Vagina (tissue), 2 donors: ENCODE data around the gene HDAC8. TPM values are rescaled to one million over a fixed set of nuclear protein-coding genes. Genes with fewer than 3 reads are reported as not detected.

Experiments
- DNase-seq, 2 donors: peaks; one replicate each; pipeline ENCODE4 v3.0.0-alpha.2; 2017; ENCODE audit errors: extremely low spot score in 2 of 2
- H3K27ac ChIP-seq: fragments of 200-600 bp; sonication (generic); one replicate; pipeline ENCODE4 v1.5.1; 2019
- H3K27me3 ChIP-seq: fragments of 200-600 bp; sonication (generic); one replicate; pipeline ENCODE4 v1.5.1; 2019
- H3K36me3 ChIP-seq, 2 donors: fragments of 200-600 bp; sonication (generic); one replicate each; pipeline ENCODE4 v1.5.1; 2017 to 2019
- H3K4me1 ChIP-seq: fragments of 200-600 bp; sonication (generic); one replicate; pipeline ENCODE4 v1.5.1; 2019
- H3K4me3 ChIP-seq, 2 donors: fragments of 200-600 bp; sonication (generic); 1 replicate in 1 of 2; 2 replicates in 1 of 2; pipeline ENCODE4 v1.5.1; 2016 to 2019
- H3K9me3 ChIP-seq: fragments of 200-600 bp; sonication (generic); one replicate; pipeline ENCODE4 v1.5.1; 2019
- CTCF ChIP-seq, 3 experiments: fragments of 450-650 bp in 2 of 3; fragments of 200-600 bp in 1 of 3; sonication (generic) in 1 of 3; IDR thresholded peaks; one replicate each; pipeline ENCODE4 v1.5.1; 2017 to 2019; ENCODE audit warnings: antibody characterized with exemption in 3 of 3, mild to moderate bottlenecking in 2 of 3, moderate library complexity in 2 of 3
- POLR2A ChIP-seq, 2 donors: fragments of 450-650 bp; IDR thresholded peaks; one replicate each; pipeline ENCODE4 v1.6.1; 2017; ENCODE audit warnings: antibody characterized with exemption in 2 of 2, mild to moderate bottlenecking in 2 of 2, moderate library complexity in 2 of 2
- POLR2AphosphoS5 ChIP-seq, 2 donors: sonication (generic); formaldehyde crosslinking; IDR thresholded peaks; one replicate each; pipeline ENCODE4 v1.9.0; 2017; ENCODE audit warnings: antibody characterized with exemption in 2 of 2, mild to moderate bottlenecking in 2 of 2, low read depth in 1 of 2; ENCODE audit not compliant: insufficient read depth in 1 of 2
- intact Hi-C: fragments of 100-400 bp; cut with DNase I; formaldehyde crosslinking; loops from one replicate; pipeline ENCODE4 v1.15.1; 2023
- total RNA-seq: library from RNA; depleted of rRNA; stranded (reverse); fragments of >200 nt; gene quantifications from one replicate; pipeline ENCODE4 v1.2.3, GENCODE V29; 2016

HDAC8 gene
- total RNA-seq, 1 donor from 2014 or later = 33.4 TPM

- H3K9me3 ChIP-seq = no peaks in the 10 kb centered on the region
- no peak overlapping the region for H3K27ac ChIP-seq
- H3K36me3 ChIP-seq = no peaks in the 10 kb centered on the region
- intact Hi-C loops = no loop called here
- H3K27me3 ChIP-seq = peaks cover 25% of the 10 kb centered on the region
- peaks cover 35% of the 10 kb centered on the region for H3K4me1 ChIP-seq
- TF ChIP-seq POLR2AphosphoS5 (IDR thresholded peaks at IDR 0.05; ENCODE audit: insufficient read depth in 1 of 2, low read depth in 1 of 2) = no peak
- no peak for TF ChIP-seq CTCF (IDR thresholded peaks at IDR 0.05)
- no peak for TF ChIP-seq POLR2A (IDR thresholded peaks at IDR 0.05)
- peak in 1 of 2 donors; percentile 52 for DNase-seq
- H3K4me3 ChIP-seq = peak overlapping the region; percentile 30 to 31
Measured at GRCh38 chrX:72309297-72310071, 263.2 kb downstream of the HDAC8 start.

- H3K4me1 ChIP-seq = peaks cover 35% of the 10 kb centered on the region
- no peaks in the 10 kb centered on the region for H3K36me3 ChIP-seq
- DNase-seq = peak in 1 of 2 donors; percentile 74
- no peak overlapping the region for H3K27ac ChIP-seq
- intact Hi-C loops = no loop called here
- peaks cover 25% of the 10 kb centered on the region for H3K27me3 ChIP-seq
- TF ChIP-seq POLR2AphosphoS5 (IDR thresholded peaks at IDR 0.05; ENCODE audit: insufficient read depth in 1 of 2, low read depth in 1 of 2) = no peak
- TF ChIP-seq POLR2A (IDR thresholded peaks at IDR 0.05) = no peak
- TF ChIP-seq CTCF (IDR thresholded peaks at IDR 0.05) = no peak
- peak overlapping the region; percentile 30 to 31 for H3K4me3 ChIP-seq
- H3K9me3 ChIP-seq = no peaks in the 10 kb centered on the region
Measured at GRCh38 chrX:72308566-72309296, 263.9 kb downstream of the HDAC8 start.

- Histone ChIP-seq H3K9me3 (no peaks in the 10 kb centered on the region), H3K27me3 (peaks cover 25% of the 10 kb centered on the region), H3K4me1 (peaks cover 35% of the 10 kb centered on the region), H3K36me3 (no peaks in the 10 kb centered on the region), H3K4me3 (peak overlapping the region; percentile 30 to 31), H3K27ac (no peak overlapping the region)
- TF ChIP-seq CTCF (IDR thresholded peaks at IDR 0.05) (no peak), POLR2A (IDR thresholded peaks at IDR 0.05) (no peak), POLR2AphosphoS5 (IDR thresholded peaks at IDR 0.05; ENCODE audit: insufficient read depth in 1 of 2, low read depth in 1 of 2) (no peak)
- intact Hi-C loops = no loop called here
- no peak for DNase-seq
Measured at GRCh38 chrX:72308209-72308565, 264.5 kb downstream of the HDAC8 start.

GRCh38 chrX:72307646-72308051 is 265.0 kb downstream of the HDAC8 start:
- Histone ChIP-seq H3K36me3 (no peaks in the 10 kb centered on the region), H3K4me1 (peaks cover 35% of the 10 kb centered on the region), H3K27ac (no peak overlapping the region), H3K9me3 (no peaks in the 10 kb centered on the region), H3K27me3 (peaks cover 25% of the 10 kb centered on the region), H3K4me3 (peak overlapping the region; percentile 51 to 58)
- intact Hi-C loops = no loop called here
- peak in 1 of 2 donors; percentile 7 for DNase-seq
- TF ChIP-seq CTCF (IDR thresholded peaks at IDR 0.05) (no peak), POLR2A (IDR thresholded peaks at IDR 0.05) (no peak), POLR2AphosphoS5 (IDR thresholded peaks at IDR 0.05; ENCODE audit: insufficient read depth in 1 of 2, low read depth in 1 of 2) (no peak)
